D721Med (cell line): ENCODE results near the gene SNCG.
A peak's percentile ranks its signal among the peaks of the same experiment; 100 is the strongest.

Experiments
- DNase-seq: peaks from one replicate; pipeline ENCODE4 v3.0.0; 2011; ENCODE audit warnings: low spot score; ENCODE audit not compliant: insufficient read length
- FAIRE-seq: peaks from 2 replicates; lab custom pipeline; 2011; peaks lifted over from hg19 to GRCh38; lab: Jason Lieb, UNC
- TF ChIP-seq, protein P1 (sequence below): IDR thresholded peaks from 2 replicates; pipeline ENCODE4 v1.5.1; 2012; ENCODE audit warnings: mild to moderate bottlenecking, control low read depth; ENCODE audit not compliant: insufficient read depth; ENCODE audit errors: missing control alignments

Gene SNCG

DNA sequence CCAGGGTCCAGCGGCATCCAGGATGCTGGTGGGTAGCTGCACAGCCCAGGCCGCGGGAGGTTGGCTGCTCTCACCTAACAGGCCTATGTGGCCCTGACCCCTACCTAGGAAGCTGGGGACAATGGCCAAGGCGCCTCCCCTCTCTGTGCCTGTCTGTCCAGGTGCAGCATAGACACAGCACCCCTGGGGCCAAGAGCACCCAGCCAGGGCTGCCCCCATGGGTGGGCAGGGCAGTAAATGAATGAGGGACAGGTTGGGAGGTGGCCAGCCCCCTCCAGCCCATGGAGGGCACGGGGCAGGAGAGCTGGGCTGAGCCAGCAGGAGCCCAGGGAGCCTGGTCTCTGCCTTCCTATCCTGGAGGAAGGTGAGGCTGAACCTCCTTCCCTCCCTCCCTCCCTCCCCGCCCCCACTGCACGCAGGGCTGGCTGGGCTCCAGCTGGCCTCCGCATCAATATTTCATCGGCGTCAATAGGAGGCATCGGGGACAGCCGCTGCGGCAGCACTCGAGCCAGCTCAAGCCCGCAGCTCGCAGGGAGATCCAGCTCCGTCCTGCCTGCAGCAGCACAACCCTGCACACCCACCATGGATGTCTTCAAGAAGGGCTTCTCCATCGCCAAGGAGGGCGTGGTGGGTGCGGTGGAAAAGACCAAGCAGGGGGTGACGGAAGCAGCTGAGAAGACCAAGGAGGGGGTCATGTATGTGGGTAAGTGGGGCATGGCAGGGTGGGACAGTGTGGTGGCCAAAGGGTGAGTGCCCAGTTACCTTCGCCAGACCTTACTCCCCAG, at the start of gene SNCG:
Gene SNCG, plus strand, starts transcription at position 484 of the 785 bp plus-strand sequence. Its CDS starts 99 bp downstream, at position 583.
- TF ChIP-seq, protein P1, sequence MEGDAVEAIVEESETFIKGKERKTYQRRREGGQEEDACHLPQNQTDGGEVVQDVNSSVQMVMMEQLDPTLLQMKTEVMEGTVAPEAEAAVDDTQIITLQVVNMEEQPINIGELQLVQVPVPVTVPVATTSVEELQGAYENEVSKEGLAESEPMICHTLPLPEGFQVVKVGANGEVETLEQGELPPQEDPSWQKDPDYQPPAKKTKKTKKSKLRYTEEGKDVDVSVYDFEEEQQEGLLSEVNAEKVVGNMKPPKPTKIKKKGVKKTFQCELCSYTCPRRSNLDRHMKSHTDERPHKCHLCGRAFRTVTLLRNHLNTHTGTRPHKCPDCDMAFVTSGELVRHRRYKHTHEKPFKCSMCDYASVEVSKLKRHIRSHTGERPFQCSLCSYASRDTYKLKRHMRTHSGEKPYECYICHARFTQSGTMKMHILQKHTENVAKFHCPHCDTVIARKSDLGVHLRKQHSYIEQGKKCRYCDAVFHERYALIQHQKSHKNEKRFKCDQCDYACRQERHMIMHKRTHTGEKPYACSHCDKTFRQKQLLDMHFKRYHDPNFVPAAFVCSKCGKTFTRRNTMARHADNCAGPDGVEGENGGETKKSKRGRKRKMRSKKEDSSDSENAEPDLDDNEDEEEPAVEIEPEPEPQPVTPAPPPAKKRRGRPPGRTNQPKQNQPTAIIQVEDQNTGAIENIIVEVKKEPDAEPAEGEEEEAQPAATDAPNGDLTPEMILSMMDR: no peak
- no peak for DNase-seq
- no peak for FAIRE-seq

DNA sequence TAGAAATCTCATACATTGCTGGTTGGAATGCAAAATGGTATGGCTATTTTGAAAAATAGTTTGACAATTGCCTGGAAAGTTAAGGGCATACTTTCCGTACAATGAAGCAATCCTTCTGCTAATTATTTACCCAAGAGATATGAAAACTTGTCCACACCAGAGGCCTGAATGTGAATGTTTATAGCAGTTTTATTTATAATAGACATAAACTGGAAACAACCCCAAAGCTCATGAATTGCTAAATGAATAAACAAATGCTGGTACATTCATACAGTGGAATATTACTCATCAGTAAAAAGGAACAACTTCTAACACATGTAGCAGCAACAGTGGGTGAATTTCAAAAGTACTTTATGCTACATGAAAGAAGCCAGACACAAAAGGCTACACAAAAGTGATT, 43.7 kb upstream of the SNCG start:
- FAIRE-seq: no peak
- no peak for DNase-seq
- TF ChIP-seq, protein P1: no peak

DNA sequence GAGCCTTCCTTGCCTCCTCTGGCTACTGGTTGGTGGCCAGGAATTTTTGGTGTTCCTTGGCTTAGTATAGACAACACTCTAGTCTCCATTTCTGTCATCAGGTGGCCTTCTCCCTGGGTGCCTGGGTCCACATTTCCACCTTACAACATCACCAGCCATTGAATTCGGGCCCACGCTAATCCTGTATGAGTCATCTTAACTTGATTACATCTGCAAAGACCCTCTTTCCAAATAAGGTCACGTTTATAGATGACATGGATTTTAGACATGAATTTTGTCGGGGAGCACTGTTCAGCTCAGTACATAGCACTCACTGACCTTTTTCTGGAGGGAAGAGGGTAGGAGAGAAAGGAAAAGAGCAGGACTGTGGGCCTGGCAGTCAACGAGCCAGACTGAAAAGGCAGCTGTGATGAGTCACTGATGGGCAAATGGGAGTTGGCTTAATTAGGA, 40.4 kb upstream of the SNCG start:
- DNase-seq (no peak), FAIRE-seq (no peak)
- TF ChIP-seq, protein P1: no peak

DNA sequence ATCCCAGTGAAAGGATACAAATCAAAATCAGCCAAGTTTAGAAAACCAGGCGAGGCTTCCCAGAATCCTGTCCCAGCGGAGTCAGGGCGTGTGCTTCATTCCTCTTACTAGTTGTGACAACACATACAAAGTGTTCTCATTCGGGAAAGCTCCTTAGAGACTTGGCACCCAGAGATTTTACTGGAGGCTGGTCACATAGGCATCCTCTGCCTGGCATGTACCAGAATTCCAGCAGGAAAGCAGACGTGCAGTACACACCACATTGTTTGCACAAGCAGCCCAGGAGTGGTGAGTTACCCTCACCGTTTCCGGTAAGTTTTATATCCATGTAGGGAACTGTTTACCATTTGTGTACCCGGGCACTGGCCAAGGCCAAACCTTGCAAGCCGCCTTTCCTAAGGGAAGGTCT, 35.8 kb upstream of the SNCG start:
- no peak for DNase-seq
- TF ChIP-seq, protein P1: no peak

DNA sequence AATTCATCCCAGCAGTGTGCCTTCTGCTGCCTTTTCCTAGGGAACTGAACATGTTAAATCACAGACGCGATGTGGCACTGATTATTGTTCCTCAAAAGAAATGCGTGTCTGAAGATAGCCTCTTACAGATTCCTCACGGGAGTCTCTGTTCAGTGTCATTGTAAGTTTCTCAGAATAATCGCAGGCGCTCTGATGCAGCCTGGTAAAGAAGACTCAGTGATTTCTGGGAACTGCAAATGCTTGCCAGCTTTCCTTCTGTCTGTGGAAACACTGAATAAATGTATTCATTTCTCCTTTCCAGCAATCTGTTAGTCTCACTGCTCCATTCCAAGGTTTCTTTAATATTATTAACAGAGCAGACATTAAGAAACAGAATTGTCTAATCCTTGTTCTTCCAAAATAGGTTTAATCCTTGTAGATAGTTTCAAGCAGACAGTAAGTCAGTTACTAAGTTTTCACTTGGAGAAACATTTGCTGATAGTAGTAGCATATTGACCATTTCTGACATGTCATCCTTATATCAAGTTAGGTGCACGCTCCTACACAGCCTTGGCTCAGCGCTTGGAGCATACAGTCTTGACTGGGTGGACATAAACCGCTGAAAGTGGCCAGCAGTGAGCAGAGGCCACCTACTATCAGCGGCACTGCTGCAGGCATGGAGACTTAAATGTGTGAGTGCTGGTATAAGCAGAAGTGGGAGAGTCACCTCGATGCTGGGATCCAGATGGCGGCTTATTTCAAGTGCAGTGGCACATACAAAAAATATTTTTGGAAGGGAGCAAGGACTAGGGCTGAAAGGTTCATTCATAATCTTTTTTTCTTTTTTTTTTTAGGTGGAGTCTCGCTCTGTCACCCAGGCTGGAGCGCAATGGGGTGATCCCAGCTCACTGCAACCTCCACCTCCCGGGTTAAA, 28.7 kb upstream of the SNCG start:
- FAIRE-seq (no peak), DNase-seq (no peak)
- TF ChIP-seq, protein P1: no peak

More for the DNA sequence above, 35.8 kb upstream of the SNCG start:
- no peak for FAIRE-seq

DNA sequence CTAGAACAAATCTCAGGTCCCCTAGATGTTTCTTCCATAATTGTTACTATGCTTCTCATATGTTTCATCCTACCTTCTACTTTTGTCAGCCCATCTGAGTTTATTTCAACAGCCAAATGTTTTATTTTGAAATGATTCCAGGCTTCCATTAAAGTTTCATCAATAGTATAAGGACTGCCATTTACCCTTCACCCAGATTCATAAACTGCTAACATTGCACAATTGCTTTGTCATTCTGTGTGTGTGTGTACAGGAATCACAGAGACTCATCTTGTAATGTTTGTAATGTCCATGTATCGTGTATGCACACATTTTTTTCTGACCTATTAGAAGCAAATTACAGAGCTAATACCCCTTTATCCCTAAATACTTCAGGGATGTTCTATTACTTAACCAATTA, 26.5 kb upstream of the SNCG start:
- TF ChIP-seq, protein P1: no peak
- FAIRE-seq (peak; percentile 21), DNase-seq (no peak)
